Upper lobe of left lung (tissue), 6 donors: ENCODE results near the gene ALOX12B. TPM values are rescaled to one million over a fixed set of nuclear protein-coding genes. Genes with fewer than 3 reads are reported as not detected.
"Not testable (repeated sequence)": the region's sequence is repeated elsewhere in the genome, so short reads cannot be mapped to it uniquely, and the experiment has no call there.

ENCODE experiments used
- ATAC-seq, 2 donors: fragments of 200-7000 bp; cut with Tn5 transposase; one replicate each; pipeline ENCODE4 v1.9.1; 2022; ENCODE audit warnings: mild to moderate bottlenecking in 2 of 2, moderate library complexity in 2 of 2; ENCODE audit not compliant: low FRiP score in 2 of 2
- DNase-seq, 2 donors: peaks; one replicate each; pipeline ENCODE4 v3.0.0-alpha.2; 2019 to 2020
- H3K27ac ChIP-seq, 4 donors: fragments of 200-600 bp; sonication (generic); one replicate each; pipeline ENCODE4 v1.5.1; 2016 to 2019
- H3K27me3 ChIP-seq, 4 donors: fragments of 200-600 bp; sonication (generic); one replicate each; pipeline ENCODE4 v1.5.1; 2017 to 2019
- H3K36me3 ChIP-seq, 4 donors: fragments of 200-600 bp; sonication (generic); one replicate each; pipeline ENCODE4 v1.5.1; 2016 to 2019
- H3K4me1 ChIP-seq, 4 donors: fragments of 200-600 bp; sonication (generic); one replicate each; pipeline ENCODE4 v1.5.1; 2018 to 2019
- H3K4me3 ChIP-seq, 4 donors: fragments of 200-600 bp; sonication (generic); one replicate each; pipeline ENCODE4 v1.5.1; 2017 to 2019; ENCODE audit warnings: mild to moderate bottlenecking in 2 of 4, moderate library complexity in 1 of 4
- H3K9me3 ChIP-seq, 4 donors: fragments of 200-600 bp; sonication (generic); one replicate each; pipeline ENCODE4 v1.5.1; 2018 to 2019
- CTCF ChIP-seq, 6 experiments: fragments of 450-650 bp in 4 of 6; fragments of 200-600 bp in 2 of 6; sonication (generic) in 2 of 6; IDR thresholded peaks; one replicate each; pipeline ENCODE4 v1.5.1; 2016 to 2019; ENCODE audit warnings: antibody characterized with exemption in 6 of 6
- EP300 ChIP-seq, 4 donors: sonication (generic); formaldehyde crosslinking; IDR thresholded peaks; one replicate each; pipeline ENCODE4 v1.5.1; 2017; ENCODE audit warnings: antibody characterized with exemption in 4 of 4, control low read depth in 2 of 4
- POLR2A ChIP-seq, 4 donors: fragments of 450-650 bp; IDR thresholded peaks; one replicate each; pipeline ENCODE4 v1.5.1; 2016 to 2017; ENCODE audit warnings: antibody characterized with exemption in 4 of 4, mild to moderate bottlenecking in 2 of 4
- POLR2AphosphoS5 ChIP-seq, 2 donors: sonication (generic); formaldehyde crosslinking; IDR thresholded peaks; one replicate each; pipeline ENCODE4 v1.5.1; 2017; ENCODE audit warnings: antibody characterized with exemption in 2 of 2
- WGBS, 2 donors: methylation state at CpG; one replicate each; pipeline ENCODE4 v1.1.5; 2017 to 2018; 5-methylcytosine and 5-hydroxymethylcytosine counted together
- total RNA-seq, 6 donors: library from RNA; depleted of rRNA in 4 of 6; stranded (reverse); fragments of >200 nt in 4 of 6; gene quantifications; one replicate each; pipeline versions ENCODE4 v1.1.0 to v1.2.1, GENCODE V29; 2016 to 2021
- donor health status: DM: no; HTN: no; CAD: no; lungs with moderate emphysema.
- donor health status: DM: no; HTN: yes; CAD: no; lungs with severe emphysema.

The ALOX12B gene
- total RNA-seq, 6 donors from 2014 or later: not detected

GRCh38 chr17:8110456-8110804 is 22.9 kb upstream of the ALOX12B start:
- H3K27ac ChIP-seq: no peak overlapping the region
- peaks cover 0 to 11% (median 7%) of the 10 kb centered on the region in 4 donors for H3K27me3 ChIP-seq

DNA sequence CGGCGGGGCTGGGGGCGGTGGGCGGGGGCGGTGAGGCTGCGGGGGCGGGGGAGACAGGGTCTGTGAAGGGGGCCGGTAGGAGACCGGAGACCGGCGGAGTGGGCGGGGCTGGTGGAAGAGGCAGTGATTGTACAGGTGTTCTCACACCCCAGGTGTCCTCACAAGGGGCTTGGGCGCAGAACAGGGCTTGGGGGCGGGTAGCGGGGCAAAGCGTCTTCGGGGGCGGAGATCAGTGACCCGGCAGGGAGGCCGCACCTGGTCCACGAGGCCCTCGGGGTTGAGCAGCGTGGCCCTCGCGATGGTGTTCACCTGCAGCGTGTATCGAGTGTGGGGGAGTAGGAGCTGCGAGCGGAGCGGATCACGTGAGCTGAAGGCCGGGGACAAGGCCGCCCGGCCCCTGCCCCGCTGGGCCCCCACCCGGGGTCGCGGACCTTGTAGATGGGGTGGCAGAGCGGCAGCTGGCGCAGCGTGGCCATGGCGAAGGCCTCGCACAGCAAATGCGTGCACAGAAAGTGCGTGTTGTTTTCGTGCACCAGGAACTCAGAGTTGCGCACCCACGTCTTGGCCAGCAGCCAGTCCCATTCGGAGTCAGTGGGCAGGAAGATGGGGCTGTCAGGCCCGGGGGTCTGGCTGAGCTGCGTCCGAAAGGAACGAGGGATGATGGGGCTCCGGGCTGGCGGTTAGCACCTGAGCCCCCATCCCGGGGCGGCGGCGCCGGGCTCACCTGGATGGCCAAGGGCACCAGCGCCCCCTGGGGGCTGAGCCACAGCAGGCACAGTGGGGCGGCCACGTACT is 22.3 kb upstream of the ALOX12B start:
- TF ChIP-seq POLR2AphosphoS5 (IDR thresholded peaks at IDR 0.05) (no peak), EP300 (IDR thresholded peaks at IDR 0.05) (no peak), CTCF (IDR thresholded peaks at IDR 0.05) (peak; percentile 71 to 94 (median 91)), POLR2A (IDR thresholded peaks at IDR 0.05) (no peak)
- 1 to 15% methylated on average over 23 to 44 of the region's 63 CpGs for WGBS, 2 donors
- H3K27ac ChIP-seq: no peak overlapping the region
- peaks cover 8 to 12% (median 9%) of the 10 kb centered on the region in 4 donors for H3K4me1 ChIP-seq
- H3K27me3 ChIP-seq: peaks cover 0 to 8% (median 7%) of the 10 kb centered on the region in 4 donors
- peak; percentile 77 to 89 for ATAC-seq
- no peaks in the 10 kb centered on the region for H3K36me3 ChIP-seq
- H3K4me3 ChIP-seq: peak overlapping the region in 3 of 4 donors; percentile 36 to 49 (median 46)
- no peaks in the 10 kb centered on the region for H3K9me3 ChIP-seq
- DNase-seq: peak; percentile 78 to 94

More at GRCh38 chr17:8110456-8110804, 22.9 kb upstream of the ALOX12B start:
- ATAC-seq: no peak
- no peaks in the 10 kb centered on the region for H3K36me3 ChIP-seq
- DNase-seq: no peak
- TF ChIP-seq POLR2AphosphoS5 (IDR thresholded peaks at IDR 0.05) (no peak), EP300 (IDR thresholded peaks at IDR 0.05) (no peak)
- H3K4me3 ChIP-seq: peak overlapping the region in 3 of 4 donors; percentile 36 to 49 (median 46)
- WGBS, 2 donors: 29 to 55% methylated on average over 2 to 8 of the region's 10 CpGs
- H3K4me1 ChIP-seq: peaks cover 8 to 12% (median 9%) of the 10 kb centered on the region in 4 donors
- H3K9me3 ChIP-seq: no peaks in the 10 kb centered on the region

GRCh38 chr17:8108972-8109660 is 21.6 kb upstream of the ALOX12B start:
- 82 to 91% methylated on average over 14 to 29 of the region's 33 CpGs for WGBS, 2 donors
- Histone ChIP-seq H3K36me3 (no peaks in the 10 kb centered on the region), H3K4me3 (no peak overlapping the region), H3K4me1 (peaks cover 8 to 12% (median 9%) of the 10 kb centered on the region in 4 donors), H3K9me3 (no peaks in the 10 kb centered on the region), H3K27me3 (peaks cover 0 to 8% (median 5%) of the 10 kb centered on the region in 4 donors), H3K27ac (no peak overlapping the region)
- DNase-seq: peak in 1 of 2 donors; percentile 75
- ATAC-seq: no peak
- TF ChIP-seq EP300 (IDR thresholded peaks at IDR 0.05): no peak
- TF ChIP-seq POLR2A (IDR thresholded peaks at IDR 0.05): no peak
- no peak for TF ChIP-seq CTCF (IDR thresholded peaks at IDR 0.05)
- TF ChIP-seq POLR2AphosphoS5 (IDR thresholded peaks at IDR 0.05): no peak

- not testable (repeated sequence) for H3K4me3 ChIP-seq, H3K36me3 ChIP-seq, H3K27ac ChIP-seq, DNase-seq, ATAC-seq, H3K9me3 ChIP-seq, H3K27me3 ChIP-seq
- 74 to 89% methylated on average over 4 of the region's 4 CpGs for WGBS, 2 donors
- peaks cover 8 to 12% (median 9%) of the 10 kb centered on the region in 4 donors for H3K4me1 ChIP-seq
Observed at GRCh38 chr17:8106980-8107379, 19.5 kb upstream of the ALOX12B start.

GRCh38 chr17:8105957-8106398 is 18.5 kb upstream of the ALOX12B start:
- ATAC-seq (no peak), DNase-seq (no peak)
- Histone ChIP-seq H3K27me3 (peaks cover 0 to 8% (median 3%) of the 10 kb centered on the region in 4 donors), H3K4me3 (no peak overlapping the region), H3K36me3 (no peaks in the 10 kb centered on the region), H3K4me1 (peaks cover 8 to 12% (median 9%) of the 10 kb centered on the region in 4 donors), H3K27ac (no peak overlapping the region), H3K9me3 (no peaks in the 10 kb centered on the region)
- 89% methylated on average over 5 of the region's 5 CpGs for WGBS, 2 donors
- TF ChIP-seq POLR2AphosphoS5 (IDR thresholded peaks at IDR 0.05): no peak

GRCh38 chr17:8104911-8105310 is 17.4 kb upstream of the ALOX12B start:
- Histone ChIP-seq H3K27ac (no peak overlapping the region), H3K27me3 (peaks cover 0 to 6% (median under 1%) of the 10 kb centered on the region in 4 donors), H3K4me1 (peaks cover 4 to 7% (median 5%) of the 10 kb centered on the region in 4 donors), H3K4me3 (no peak overlapping the region), H3K9me3 (no peaks in the 10 kb centered on the region), H3K36me3 (no peaks in the 10 kb centered on the region)
- DNase-seq: no peak
- ATAC-seq: no peak
- TF ChIP-seq POLR2A (IDR thresholded peaks at IDR 0.05): no peak
- 58 to 72% methylated on average over 8 of the region's 8 CpGs for WGBS, 2 donors
